ENCODE results near the gene ATXN3L.

Gene ATXN3L

DNA sequence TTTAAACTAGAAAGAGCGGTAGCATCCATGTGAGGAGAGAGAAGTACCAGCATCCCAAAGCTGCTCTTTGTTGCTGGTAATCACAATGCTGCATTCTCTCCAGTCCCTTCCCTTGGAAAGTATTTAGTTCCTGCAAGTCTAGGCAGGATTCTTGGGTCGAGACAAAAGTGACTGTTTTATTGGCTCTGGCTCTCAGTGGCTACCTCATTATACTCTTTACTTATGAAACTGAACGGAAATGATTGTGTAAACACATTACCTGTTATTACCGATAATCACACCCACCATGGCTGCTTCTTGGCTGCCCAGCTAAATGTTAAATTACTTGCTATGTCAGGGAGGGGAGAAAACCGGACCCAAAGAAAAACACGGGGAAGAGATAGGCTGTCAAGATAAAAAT lies 26.2 kb downstream of the ATXN3L start (continued):
- TF ChIP-seq, protein P1, sequence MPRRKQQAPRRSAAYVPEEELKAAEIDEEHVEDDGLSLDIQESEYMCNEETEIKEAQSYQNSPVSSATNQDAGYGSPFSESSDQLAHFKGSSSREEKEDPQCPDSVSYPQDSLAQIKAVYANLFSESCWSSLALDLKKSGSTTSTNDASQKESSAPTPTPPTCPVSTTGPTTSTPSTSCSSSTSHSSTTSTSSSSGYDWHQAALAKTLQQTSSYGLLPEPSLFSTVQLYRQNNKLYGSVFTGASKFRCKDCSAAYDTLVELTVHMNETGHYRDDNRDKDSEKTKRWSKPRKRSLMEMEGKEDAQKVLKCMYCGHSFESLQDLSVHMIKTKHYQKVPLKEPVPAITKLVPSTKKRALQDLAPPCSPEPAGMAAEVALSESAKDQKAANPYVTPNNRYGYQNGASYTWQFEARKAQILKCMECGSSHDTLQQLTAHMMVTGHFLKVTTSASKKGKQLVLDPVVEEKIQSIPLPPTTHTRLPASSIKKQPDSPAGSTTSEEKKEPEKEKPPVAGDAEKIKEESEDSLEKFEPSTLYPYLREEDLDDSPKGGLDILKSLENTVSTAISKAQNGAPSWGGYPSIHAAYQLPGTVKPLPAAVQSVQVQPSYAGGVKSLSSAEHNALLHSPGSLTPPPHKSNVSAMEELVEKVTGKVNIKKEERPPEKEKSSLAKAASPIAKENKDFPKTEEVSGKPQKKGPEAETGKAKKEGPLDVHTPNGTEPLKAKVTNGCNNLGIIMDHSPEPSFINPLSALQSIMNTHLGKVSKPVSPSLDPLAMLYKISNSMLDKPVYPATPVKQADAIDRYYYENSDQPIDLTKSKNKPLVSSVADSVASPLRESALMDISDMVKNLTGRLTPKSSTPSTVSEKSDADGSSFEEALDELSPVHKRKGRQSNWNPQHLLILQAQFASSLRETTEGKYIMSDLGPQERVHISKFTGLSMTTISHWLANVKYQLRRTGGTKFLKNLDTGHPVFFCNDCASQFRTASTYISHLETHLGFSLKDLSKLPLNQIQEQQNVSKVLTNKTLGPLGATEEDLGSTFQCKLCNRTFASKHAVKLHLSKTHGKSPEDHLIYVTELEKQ (tag by site-specific recombination; IDR thresholded peaks at IDR 0.05; ENCODE audit: borderline replicate concordance) = no peak
- TF ChIP-seq, protein P2, sequence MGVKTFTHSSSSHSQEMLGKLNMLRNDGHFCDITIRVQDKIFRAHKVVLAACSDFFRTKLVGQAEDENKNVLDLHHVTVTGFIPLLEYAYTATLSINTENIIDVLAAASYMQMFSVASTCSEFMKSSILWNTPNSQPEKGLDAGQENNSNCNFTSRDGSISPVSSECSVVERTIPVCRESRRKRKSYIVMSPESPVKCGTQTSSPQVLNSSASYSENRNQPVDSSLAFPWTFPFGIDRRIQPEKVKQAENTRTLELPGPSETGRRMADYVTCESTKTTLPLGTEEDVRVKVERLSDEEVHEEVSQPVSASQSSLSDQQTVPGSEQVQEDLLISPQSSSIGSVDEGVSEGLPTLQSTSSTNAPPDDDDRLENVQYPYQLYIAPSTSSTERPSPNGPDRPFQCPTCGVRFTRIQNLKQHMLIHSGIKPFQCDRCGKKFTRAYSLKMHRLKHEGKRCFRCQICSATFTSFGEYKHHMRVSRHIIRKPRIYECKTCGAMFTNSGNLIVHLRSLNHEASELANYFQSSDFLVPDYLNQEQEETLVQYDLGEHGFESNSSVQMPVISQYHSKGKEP (tag by site-specific recombination; IDR thresholded peaks at IDR 0.05) = 0 out of 2 replicates have a peak, but pooled peaks have one; percentile 36
- TF ChIP-seq ZNF48 (tag by site-specific recombination; IDR thresholded peaks at IDR 0.05) = no peak
- TF ChIP-seq ZEB2 (tag by site-specific recombination; IDR thresholded peaks at IDR 0.05) = no peak
- TF ChIP-seq ZBTB21 (tag by site-specific recombination; IDR thresholded peaks at IDR 0.05) = no peak
- no peak for TF ChIP-seq MYNN (tag by site-specific recombination; IDR thresholded peaks at IDR 0.05; ENCODE audit: borderline replicate concordance)
- no peak; the same call in 1 of the 2 replicates for TF ChIP-seq WT1 (tag by site-specific recombination; IDR thresholded peaks at IDR 0.05)
- TF ChIP-seq GLIS2 (tag by site-specific recombination; IDR thresholded peaks at IDR 0.05) = no peak
- TF ChIP-seq KLF9 (tag by site-specific recombination; IDR thresholded peaks at IDR 0.05; ENCODE audit: low read depth) = no peak
- TF ChIP-seq ZBTB17 (tag by site-specific recombination; IDR thresholded peaks at IDR 0.05) = 0 out of 2 replicates have a peak, but pooled peaks have one; percentile 20
- no peak for TF ChIP-seq ZNF626 (tag by site-specific recombination; IDR thresholded peaks at IDR 0.05)
- no peak for TF ChIP-seq ZNF521 (tag by site-specific recombination; IDR thresholded peaks at IDR 0.05)
- no peak for TF ChIP-seq ZNF202 (tag by site-specific recombination; IDR thresholded peaks at IDR 0.05; ENCODE audit: borderline replicate concordance)
- TF ChIP-seq, protein P3, sequence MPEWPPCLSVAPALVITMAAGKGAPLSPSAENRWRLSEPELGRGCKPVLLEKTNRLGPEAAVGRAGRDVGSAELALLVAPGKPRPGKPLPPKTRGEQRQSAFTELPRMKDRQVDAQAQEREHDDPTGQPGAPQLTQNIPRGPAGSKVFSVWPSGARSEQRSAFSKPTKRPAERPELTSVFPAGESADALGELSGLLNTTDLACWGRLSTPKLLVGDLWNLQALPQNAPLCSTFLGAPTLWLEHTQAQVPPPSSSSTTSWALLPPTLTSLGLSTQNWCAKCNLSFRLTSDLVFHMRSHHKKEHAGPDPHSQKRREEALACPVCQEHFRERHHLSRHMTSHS (tag by site-specific recombination; IDR thresholded peaks at IDR 0.05) = no peak
- TF ChIP-seq PRDM10 (tag by site-specific recombination; IDR thresholded peaks at IDR 0.05) = 0 out of 2 replicates have a peak, but pooled peaks have one; percentile 14
- no peak for TF ChIP-seq ZNF19 (tag by site-specific recombination; IDR thresholded peaks at IDR 0.05; ENCODE audit: low read depth)
- no peak for TF ChIP-seq RBAK (tag by site-specific recombination; IDR thresholded peaks at IDR 0.05)
- TF ChIP-seq, protein P4, sequence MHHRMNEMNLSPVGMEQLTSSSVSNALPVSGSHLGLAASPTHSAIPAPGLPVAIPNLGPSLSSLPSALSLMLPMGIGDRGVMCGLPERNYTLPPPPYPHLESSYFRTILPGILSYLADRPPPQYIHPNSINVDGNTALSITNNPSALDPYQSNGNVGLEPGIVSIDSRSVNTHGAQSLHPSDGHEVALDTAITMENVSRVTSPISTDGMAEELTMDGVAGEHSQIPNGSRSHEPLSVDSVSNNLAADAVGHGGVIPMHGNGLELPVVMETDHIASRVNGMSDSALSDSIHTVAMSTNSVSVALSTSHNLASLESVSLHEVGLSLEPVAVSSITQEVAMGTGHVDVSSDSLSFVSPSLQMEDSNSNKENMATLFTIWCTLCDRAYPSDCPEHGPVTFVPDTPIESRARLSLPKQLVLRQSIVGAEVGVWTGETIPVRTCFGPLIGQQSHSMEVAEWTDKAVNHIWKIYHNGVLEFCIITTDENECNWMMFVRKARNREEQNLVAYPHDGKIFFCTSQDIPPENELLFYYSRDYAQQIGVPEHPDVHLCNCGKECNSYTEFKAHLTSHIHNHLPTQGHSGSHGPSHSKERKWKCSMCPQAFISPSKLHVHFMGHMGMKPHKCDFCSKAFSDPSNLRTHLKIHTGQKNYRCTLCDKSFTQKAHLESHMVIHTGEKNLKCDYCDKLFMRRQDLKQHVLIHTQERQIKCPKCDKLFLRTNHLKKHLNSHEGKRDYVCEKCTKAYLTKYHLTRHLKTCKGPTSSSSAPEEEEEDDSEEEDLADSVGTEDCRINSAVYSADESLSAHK (tag by site-specific recombination; IDR thresholded peaks at IDR 0.05) = peak; percentile 84
- no peak for TF ChIP-seq ZNF292 (tag by site-specific recombination; IDR thresholded peaks at IDR 0.05; ENCODE audit: borderline replicate concordance, low read depth)
- TF ChIP-seq, protein P5, sequence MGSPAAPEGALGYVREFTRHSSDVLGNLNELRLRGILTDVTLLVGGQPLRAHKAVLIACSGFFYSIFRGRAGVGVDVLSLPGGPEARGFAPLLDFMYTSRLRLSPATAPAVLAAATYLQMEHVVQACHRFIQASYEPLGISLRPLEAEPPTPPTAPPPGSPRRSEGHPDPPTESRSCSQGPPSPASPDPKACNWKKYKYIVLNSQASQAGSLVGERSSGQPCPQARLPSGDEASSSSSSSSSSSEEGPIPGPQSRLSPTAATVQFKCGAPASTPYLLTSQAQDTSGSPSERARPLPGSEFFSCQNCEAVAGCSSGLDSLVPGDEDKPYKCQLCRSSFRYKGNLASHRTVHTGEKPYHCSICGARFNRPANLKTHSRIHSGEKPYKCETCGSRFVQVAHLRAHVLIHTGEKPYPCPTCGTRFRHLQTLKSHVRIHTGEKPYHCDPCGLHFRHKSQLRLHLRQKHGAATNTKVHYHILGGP (tag by site-specific recombination; IDR thresholded peaks at IDR 0.05) = no peak
- 0 out of 2 replicates have a peak, but pooled peaks have one; percentile 10 for TF ChIP-seq GLIS1 (tag by site-specific recombination; IDR thresholded peaks at IDR 0.05)
- no peak for TF ChIP-seq ZNF223 (tag by site-specific recombination; IDR thresholded peaks at IDR 0.05)
- TF ChIP-seq ZNF114 (tag by site-specific recombination; IDR thresholded peaks at IDR 0.05) = no peak

Measured in HEK293 (cell line).